DMS153 (cell line): ENCODE measurements around the gene MDGA2.

Experiments used
- DNase-seq: peaks from one replicate; lab custom pipeline; 2025; lab: John Stamatoyannopoulos, UW

The MDGA2 gene

GRCh38 chr14:47103771-47104170, 571.6 kb downstream of the MDGA2 start:
- DNase-seq, result no peak

- DNase-seq, result no peak
Measured at GRCh38 chr14:47102472-47102871, 572.9 kb downstream of the MDGA2 start.

GRCh38 chr14:47085678-47086077, 589.7 kb downstream of the MDGA2 start:
- DNase-seq, result no peak

GRCh38 chr14:47065326-47065725, 610.1 kb downstream of the MDGA2 start:
- no peak for DNase-seq

GRCh38 chr14:47060050-47060449, 615.4 kb downstream of the MDGA2 start:
- DNase-seq, result no peak

- DNase-seq, result no peak
Measured at GRCh38 chr14:47057364-47057763, 618.0 kb downstream of the MDGA2 start.

- peak; percentile 13 for DNase-seq
Measured at GRCh38 chr14:47044841-47045240, 630.6 kb downstream of the MDGA2 start.

GRCh38 chr14:47040550-47040949, 634.9 kb downstream of the MDGA2 start:
- DNase-seq, result peak; percentile 2

GRCh38 chr14:47039336-47039735, 636.1 kb downstream of the MDGA2 start:
- DNase-seq, result no peak

GRCh38 chr14:47022721-47023120, 652.7 kb downstream of the MDGA2 start:
- DNase-seq, result no peak

- DNase-seq, result no peak
Measured at GRCh38 chr14:47020500-47020899, 654.9 kb downstream of the MDGA2 start.

GRCh38 chr14:47012533-47013280, 662.7 kb downstream of the MDGA2 start:
- no peak for DNase-seq

GRCh38 chr14:47009615-47010014, 665.8 kb downstream of the MDGA2 start:
- DNase-seq, result no peak

- no peak for DNase-seq
Measured at GRCh38 chr14:47008732-47009131, 666.7 kb downstream of the MDGA2 start.

- no peak for DNase-seq
Measured at GRCh38 chr14:46999661-47000060, 675.7 kb downstream of the MDGA2 start.

GRCh38 chr14:46989566-46989965, 685.8 kb downstream of the MDGA2 start:
- DNase-seq, result no peak

GRCh38 chr14:46988312-46988711, 687.1 kb downstream of the MDGA2 start:
- DNase-seq, result no peak

- no peak for DNase-seq
Measured at GRCh38 chr14:46985529-46986380, 689.6 kb downstream of the MDGA2 start.

- DNase-seq, result no peak
Measured at GRCh38 chr14:46973295-46973694, 702.1 kb downstream of the MDGA2 start.

- DNase-seq, result no peak
Measured at GRCh38 chr14:46964378-46964777, 711.0 kb downstream of the MDGA2 start.

- DNase-seq, result no peak
Measured at GRCh38 chr14:46951103-46951502, 724.3 kb downstream of the MDGA2 start.

GRCh38 chr14:46940611-46941010, 734.8 kb downstream of the MDGA2 start:
- DNase-seq, result no peak

- DNase-seq, result no peak
Measured at GRCh38 chr14:46920542-46920941, 754.9 kb downstream of the MDGA2 start.
